Testis (tissue), 2 donors: ENCODE results near the gene TSPAN10.

Experiments used
- CTCF ChIP-seq, 3 experiments: fragments of 450-650 bp in 2 of 3; fragments of 200-600 bp in 1 of 3; sonication (generic) in 1 of 3; IDR thresholded peaks; one replicate each; pipeline ENCODE4 v1.5.1; 2016 to 2019; ENCODE audit warnings: antibody characterized with exemption in 3 of 3, mild to moderate bottlenecking in 2 of 3, moderate library complexity in 1 of 3
- POLR2A ChIP-seq: fragments of 450-650 bp; IDR thresholded peaks from one replicate; pipeline ENCODE4 v1.6.1; 2017; ENCODE audit warnings: antibody characterized with exemption, mild to moderate bottlenecking, moderate library complexity

GRCh38 chr17:81683584-81684441, 46.8 kb downstream of the TSPAN10 start, which contains the start of the genes ARL16 and HGS:
- TF ChIP-seq CTCF (IDR thresholded peaks at IDR 0.05) (no peak), POLR2A (no peak)
